GM12865 (cell line): Measurements from ENCODE around the gene SORCS3.
A peak's percentile ranks its signal among the peaks of the same experiment; 100 is the strongest.

ENCODE experiments used
- DNase-seq: peaks from one replicate; pipeline ENCODE4 v3.0.0; 2010; ENCODE audit warnings: low read depth
- H3K4me3 ChIP-seq: 2 replicates; pipeline ENCODE4 v1.5.1; 2011; ENCODE audit warnings: mild to moderate bottlenecking, low read depth, low read length, control low read depth
- TF ChIP-seq, protein P1 (sequence below): IDR thresholded peaks from 2 replicates; pipeline ENCODE4 v1.5.1; 2011; ENCODE audit warnings: low read length, control low read depth, low read depth, inconsistent platforms; ENCODE audit not compliant: insufficient read depth; ENCODE audit errors: missing control alignments

SORCS3 gene

GRCh38 chr10:105044902-105045301 lies 403.8 kb downstream of the SORCS3 start:
- H3K4me3 ChIP-seq: no peak overlapping the region
- DNase-seq: no peak
- TF ChIP-seq, protein P1, sequence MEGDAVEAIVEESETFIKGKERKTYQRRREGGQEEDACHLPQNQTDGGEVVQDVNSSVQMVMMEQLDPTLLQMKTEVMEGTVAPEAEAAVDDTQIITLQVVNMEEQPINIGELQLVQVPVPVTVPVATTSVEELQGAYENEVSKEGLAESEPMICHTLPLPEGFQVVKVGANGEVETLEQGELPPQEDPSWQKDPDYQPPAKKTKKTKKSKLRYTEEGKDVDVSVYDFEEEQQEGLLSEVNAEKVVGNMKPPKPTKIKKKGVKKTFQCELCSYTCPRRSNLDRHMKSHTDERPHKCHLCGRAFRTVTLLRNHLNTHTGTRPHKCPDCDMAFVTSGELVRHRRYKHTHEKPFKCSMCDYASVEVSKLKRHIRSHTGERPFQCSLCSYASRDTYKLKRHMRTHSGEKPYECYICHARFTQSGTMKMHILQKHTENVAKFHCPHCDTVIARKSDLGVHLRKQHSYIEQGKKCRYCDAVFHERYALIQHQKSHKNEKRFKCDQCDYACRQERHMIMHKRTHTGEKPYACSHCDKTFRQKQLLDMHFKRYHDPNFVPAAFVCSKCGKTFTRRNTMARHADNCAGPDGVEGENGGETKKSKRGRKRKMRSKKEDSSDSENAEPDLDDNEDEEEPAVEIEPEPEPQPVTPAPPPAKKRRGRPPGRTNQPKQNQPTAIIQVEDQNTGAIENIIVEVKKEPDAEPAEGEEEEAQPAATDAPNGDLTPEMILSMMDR: no peak

DNA sequence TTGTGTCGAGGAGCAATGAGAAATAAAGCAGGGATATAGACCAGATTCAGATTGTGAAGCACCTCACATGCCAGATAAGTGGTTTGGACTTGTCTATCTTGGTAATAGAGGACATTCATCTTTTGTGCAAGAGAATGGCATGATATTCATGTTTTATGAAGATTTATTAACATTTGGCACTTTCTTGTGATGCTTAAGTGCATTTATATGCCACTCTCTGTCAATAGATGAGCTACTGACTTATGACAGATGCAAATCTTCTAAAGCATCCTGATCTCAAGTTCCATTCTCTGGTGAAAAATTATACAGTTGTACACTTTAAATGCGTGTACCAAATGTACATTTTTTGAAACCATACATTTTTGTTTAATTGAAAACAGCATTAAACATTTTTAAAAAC lies 415.3 kb downstream of the SORCS3 start:
- no peak for DNase-seq
- TF ChIP-seq, protein P1: no peak
- H3K4me3 ChIP-seq: no peak overlapping the region

DNA sequence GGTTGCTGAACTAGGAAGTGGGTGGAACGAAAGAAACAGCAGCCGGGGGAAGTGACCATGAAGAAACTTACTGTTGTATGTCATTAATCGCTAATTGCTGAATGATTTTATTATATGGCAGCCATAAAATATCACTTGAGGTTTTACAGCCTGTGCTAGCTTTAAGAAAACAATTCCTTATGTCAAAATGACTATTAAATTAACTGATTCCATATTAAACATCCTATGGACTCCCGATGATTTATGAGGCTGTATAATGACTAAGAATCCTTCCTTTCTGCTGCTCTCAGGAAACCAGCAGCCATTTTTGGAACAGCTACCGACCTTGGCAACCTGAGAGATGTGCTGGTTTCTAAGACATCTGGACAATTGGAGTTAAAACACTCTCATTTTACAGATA lies 421.9 kb downstream of the SORCS3 start:
- no peak overlapping the region for H3K4me3 ChIP-seq
- no peak for DNase-seq
- TF ChIP-seq, protein P1: no peak

- peak; percentile 39 for DNase-seq
- H3K4me3 ChIP-seq: no peak overlapping the region
- TF ChIP-seq, protein P1: peak; percentile 68
Measured at GRCh38 chr10:105063796-105064195, 422.7 kb downstream of the SORCS3 start.

DNA sequence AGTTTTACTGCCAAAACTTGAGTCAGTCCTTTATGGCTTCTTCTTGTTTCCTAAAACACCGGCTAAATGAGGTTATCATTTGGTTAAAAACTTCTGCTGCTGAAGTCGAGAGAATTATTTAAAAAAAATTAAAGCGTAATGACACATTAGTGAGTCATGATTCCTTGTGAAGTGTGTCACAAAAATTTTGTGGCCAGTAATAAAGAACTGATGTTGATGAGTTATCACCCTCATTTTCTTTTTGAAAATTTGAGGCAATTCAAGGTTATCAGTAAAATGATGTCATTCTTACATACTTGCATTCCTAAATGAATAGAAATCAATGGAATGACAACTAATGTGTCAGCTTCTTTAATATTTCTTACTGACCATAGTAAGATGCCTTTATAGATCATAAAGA lies 427.4 kb downstream of the SORCS3 start:
- no peak for DNase-seq
- TF ChIP-seq, protein P1: no peak

GRCh38 chr10:105070249-105070648 lies 429.2 kb downstream of the SORCS3 start:
- TF ChIP-seq, protein P1: no peak
- H3K4me3 ChIP-seq: no peak overlapping the region
- no peak for DNase-seq

More for the DNA sequence above, 427.4 kb downstream of the SORCS3 start:
- no peak overlapping the region for H3K4me3 ChIP-seq

GRCh38 chr10:105070952-105071351 lies 429.9 kb downstream of the SORCS3 start:
- TF ChIP-seq, protein P1: no peak
- DNase-seq: no peak
- H3K4me3 ChIP-seq: no peak overlapping the region
